HCT116 (cell line): ENCODE data around the gene HMGCLL1.

Experiments
- CEBPB ChIP-seq: IDR thresholded peaks from 2 replicates; pipeline ENCODE4 v1.6.1; 2012; ENCODE audit warnings: low read depth
- EZH2 ChIP-seq: fragments of 200-600 bp; sonication (generic); IDR thresholded peaks from 2 replicates; pipeline ENCODE4 v1.6.1; 2017; ENCODE audit warnings: antibody characterized with exemption, mixed run types
- POLR2A ChIP-seq: IDR thresholded peaks from 2 replicates; pipeline ENCODE4 v1.7.0; 2011; ENCODE audit warnings: borderline replicate concordance; ENCODE audit not compliant: insufficient read depth, insufficient read length; ENCODE audit errors: extremely low read depth
- POLR2AphosphoS5 ChIP-seq: IDR thresholded peaks from 2 replicates; pipeline ENCODE4 v1.6.1; 2011; ENCODE audit warnings: mild to moderate bottlenecking, low read depth, low read length, moderate library complexity
- SIN3A ChIP-seq: IDR thresholded peaks from 2 replicates; pipeline ENCODE4 v1.6.1; 2012; ENCODE audit warnings: low read depth
- SP1 ChIP-seq: IDR thresholded peaks from 2 replicates; pipeline ENCODE4 v1.6.1; 2012; ENCODE audit warnings: low read depth
- ZFX ChIP-seq: fragments of 450-650 bp; IDR thresholded peaks from 2 replicates; pipeline ENCODE4 v1.6.1; 2017
- TF ChIP-seq, protein P1 (sequence below): IDR thresholded peaks from 2 replicates; pipeline ENCODE4 v1.6.1; 2011; ENCODE audit warnings: mild to moderate bottlenecking, low read length, moderate library complexity; ENCODE audit not compliant: insufficient replicate concordance; ENCODE audit errors: extremely low read depth
- TF ChIP-seq, protein P2 (sequence below), 3 experiments: fragments of 200-600 bp in 1 of 3; sonication (generic) in 1 of 3; IDR thresholded peaks in 2 of 3; conservative IDR thresholded peaks in 1 of 3; 2 replicates each; pipeline ENCODE4 v1.5.1; 2012 to 2017; ENCODE audit warnings: low read depth in 2 of 3, low read length in 2 of 3, antibody characterized with exemption in 1 of 3, borderline replicate concordance in 1 of 3, control low read depth in 1 of 3, mild to moderate bottlenecking in 1 of 3, mixed read lengths in 1 of 3, mixed run types in 1 of 3, moderate library complexity in 1 of 3; ENCODE audit not compliant: insufficient read depth in 1 of 3

- TF ChIP-seq, protein P1, sequence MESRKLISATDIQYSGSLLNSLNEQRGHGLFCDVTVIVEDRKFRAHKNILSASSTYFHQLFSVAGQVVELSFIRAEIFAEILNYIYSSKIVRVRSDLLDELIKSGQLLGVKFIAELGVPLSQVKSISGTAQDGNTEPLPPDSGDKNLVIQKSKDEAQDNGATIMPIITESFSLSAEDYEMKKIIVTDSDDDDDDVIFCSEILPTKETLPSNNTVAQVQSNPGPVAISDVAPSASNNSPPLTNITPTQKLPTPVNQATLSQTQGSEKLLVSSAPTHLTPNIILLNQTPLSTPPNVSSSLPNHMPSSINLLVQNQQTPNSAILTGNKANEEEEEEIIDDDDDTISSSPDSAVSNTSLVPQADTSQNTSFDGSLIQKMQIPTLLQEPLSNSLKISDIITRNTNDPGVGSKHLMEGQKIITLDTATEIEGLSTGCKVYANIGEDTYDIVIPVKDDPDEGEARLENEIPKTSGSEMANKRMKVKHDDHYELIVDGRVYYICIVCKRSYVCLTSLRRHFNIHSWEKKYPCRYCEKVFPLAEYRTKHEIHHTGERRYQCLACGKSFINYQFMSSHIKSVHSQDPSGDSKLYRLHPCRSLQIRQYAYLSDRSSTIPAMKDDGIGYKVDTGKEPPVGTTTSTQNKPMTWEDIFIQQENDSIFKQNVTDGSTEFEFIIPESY, result no peak
- no peak for TF ChIP-seq ZFX
- TF ChIP-seq EZH2, result no peak
- TF ChIP-seq SP1, result no peak
- TF ChIP-seq, protein P2, sequence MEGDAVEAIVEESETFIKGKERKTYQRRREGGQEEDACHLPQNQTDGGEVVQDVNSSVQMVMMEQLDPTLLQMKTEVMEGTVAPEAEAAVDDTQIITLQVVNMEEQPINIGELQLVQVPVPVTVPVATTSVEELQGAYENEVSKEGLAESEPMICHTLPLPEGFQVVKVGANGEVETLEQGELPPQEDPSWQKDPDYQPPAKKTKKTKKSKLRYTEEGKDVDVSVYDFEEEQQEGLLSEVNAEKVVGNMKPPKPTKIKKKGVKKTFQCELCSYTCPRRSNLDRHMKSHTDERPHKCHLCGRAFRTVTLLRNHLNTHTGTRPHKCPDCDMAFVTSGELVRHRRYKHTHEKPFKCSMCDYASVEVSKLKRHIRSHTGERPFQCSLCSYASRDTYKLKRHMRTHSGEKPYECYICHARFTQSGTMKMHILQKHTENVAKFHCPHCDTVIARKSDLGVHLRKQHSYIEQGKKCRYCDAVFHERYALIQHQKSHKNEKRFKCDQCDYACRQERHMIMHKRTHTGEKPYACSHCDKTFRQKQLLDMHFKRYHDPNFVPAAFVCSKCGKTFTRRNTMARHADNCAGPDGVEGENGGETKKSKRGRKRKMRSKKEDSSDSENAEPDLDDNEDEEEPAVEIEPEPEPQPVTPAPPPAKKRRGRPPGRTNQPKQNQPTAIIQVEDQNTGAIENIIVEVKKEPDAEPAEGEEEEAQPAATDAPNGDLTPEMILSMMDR (IDR thresholded peaks at IDR 0.05 in 2 of 3, conservative IDR thresholded peaks at IDR 0.05 in 1 of 3; ENCODE audit: borderline replicate concordance in 1 of 3, insufficient read depth in 1 of 3, low read depth in 2 of 3, low read length in 2 of 3), result no peak
- no peak for TF ChIP-seq POLR2A
- no peak for TF ChIP-seq CEBPB
- no peak for TF ChIP-seq SIN3A
- TF ChIP-seq POLR2AphosphoS5, result no peak
These were observed 16.7 kb downstream of the HMGCLL1 start for GRCh38 chr6:55562318-55562717.
